Left forelimb (tissue), 1 donor: Measurements from ENCODE around the gene CREBBP.
"Not testable (repeated sequence)": the region's sequence is repeated elsewhere in the genome, so short reads cannot be mapped to it uniquely, and the experiment has no call there.

Experiments used
- DNase-seq: peaks from one replicate; pipeline ENCODE4 v3.0.0-alpha.2; 2018; ENCODE audit warnings: low spot score

CREBBP gene

DNA sequence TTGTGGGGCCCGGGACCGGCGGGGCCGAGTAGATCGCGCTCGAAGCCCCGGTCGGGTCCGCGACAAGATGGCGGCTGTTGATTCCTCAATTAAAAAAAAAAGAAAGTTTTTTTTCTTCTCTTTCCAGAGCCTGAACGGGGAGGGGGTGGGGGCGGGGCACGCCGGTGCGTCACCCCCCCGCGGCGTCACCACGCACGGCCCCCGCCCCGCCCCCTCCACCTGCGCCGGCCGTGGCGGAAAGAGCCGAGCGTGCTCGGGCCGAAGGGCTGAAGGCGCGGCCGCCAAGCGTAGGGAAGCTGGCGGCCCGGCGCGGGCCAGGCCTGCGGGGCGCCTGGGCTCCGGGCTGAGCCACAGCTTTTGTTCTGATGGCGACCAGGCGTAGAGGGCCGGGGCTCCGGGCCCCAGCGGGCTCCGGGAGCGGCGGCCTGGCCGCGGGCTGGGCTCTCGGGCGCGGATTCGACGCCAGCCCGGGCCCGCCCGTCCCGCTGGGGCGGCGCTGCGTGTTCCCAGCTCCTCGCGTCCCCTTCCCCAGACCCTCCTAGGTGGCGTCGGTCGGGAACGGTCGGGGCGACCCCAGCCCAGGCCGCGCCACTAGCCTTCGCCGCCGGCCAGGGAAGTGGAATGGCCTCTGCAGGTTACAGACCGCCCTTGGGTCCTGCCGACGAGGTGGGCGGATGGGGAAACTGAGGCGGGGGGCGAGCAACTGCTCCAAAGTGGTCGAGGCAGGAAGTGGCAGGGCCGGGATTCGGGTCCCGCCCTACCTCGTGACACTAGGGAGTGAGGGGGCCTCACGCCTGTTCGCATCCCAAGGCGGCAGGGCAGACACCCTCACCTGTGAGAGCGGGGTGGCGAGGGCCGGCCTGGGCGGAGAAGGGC lies at the start of gene CREBBP:
CREBBP (minus strand) TSS at position 91 of the 876 bp plus-strand sequence. CDS start 797 bp downstream, outside the sequence.
- peak; percentile 92 for DNase-seq

- not testable (repeated sequence) for DNase-seq
These were observed 46.6 kb upstream of the CREBBP start for GRCh38 chr16:3927147-3927546.

DNA sequence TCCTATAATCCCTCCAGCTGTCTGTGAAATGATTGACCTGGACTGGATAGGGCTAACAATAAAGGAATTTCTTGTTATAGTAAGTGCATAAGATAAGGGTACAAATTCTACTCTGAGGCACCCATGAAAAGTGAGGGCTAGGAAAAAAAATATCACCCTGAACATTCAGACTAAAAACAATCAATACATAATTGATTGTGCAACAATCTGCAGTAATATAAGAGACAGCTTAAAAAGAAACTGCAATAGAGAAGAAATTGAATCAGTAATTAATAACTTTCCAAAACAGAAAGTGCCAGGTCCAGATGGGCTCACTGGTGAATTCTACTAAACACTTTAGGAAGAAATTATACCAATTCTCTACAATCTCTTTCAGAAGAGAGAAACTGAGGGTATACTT lies 44.2 kb upstream of the CREBBP start:
- DNase-seq = no peak

DNA sequence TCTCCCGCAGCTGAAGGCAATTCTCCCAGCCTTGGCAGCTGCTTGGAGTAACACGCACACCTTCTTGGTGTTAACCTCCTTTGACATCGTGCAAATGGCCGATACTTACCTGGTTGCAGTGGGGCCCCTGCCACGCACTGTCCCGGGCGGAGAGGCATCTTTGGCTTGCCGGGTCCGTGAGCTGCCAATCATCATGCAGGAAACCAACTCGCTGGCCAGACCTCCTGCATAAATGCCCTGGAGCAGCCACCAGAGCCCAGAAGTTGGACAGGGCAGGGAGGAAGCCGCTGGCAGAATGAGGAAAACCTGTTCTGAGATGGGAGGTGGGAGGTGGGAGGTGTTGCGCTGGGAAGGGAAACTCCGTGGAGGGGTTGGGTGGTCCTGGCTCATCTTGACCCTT lies 41.7 kb upstream of the CREBBP start:
- DNase-seq = no peak

GRCh38 chr16:3920206-3920605 lies 39.7 kb upstream of the CREBBP start:
- no peak for DNase-seq

GRCh38 chr16:3919413-3919812 lies 38.9 kb upstream of the CREBBP start:
- DNase-seq = no peak

GRCh38 chr16:3915426-3916260 lies 35.1 kb upstream of the CREBBP start:
- no peak for DNase-seq

DNA sequence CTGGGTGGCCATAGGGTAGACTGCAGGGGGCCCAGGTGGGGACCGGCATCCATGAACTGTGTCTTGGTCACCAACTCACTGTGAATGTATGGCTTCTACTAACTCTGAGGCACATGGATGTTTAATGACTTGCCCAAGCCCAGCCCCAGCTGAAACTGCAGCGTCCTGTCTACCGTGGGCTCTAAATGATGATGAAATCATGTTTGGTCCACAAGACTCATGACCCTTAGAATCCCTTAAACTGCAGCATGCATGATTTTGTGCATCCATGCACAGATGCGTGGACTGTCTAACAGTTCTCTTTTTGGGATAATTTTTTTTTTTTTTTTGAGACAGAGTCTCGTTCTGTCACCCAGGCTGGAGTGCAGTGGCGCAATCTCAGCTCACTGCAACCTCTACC lies 32.4 kb upstream of the CREBBP start:
- no peak for DNase-seq

DNA sequence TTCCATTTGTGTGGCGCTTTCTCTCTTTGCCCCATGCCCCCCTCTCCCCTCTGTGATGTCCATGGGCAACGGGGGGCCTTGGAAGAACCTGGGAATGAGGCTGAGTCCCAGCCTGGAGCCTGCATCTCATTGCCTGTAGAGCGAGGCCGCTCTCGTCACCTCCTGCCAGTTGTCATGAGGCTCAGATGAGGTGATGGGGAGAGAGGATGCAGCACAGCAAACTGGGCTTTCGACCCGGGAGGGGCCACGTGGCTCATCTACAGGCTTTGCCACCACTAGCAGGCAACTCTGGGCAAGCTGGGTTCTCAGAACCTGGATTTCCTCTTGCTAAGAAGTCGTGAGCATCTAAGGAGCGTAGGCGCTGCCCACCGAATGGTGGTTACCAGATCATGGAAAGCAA lies 31.9 kb upstream of the CREBBP start:
- DNase-seq = no peak

- not testable (repeated sequence) for DNase-seq
These were observed 31.2 kb upstream of the CREBBP start for GRCh38 chr16:3911741-3912140.

DNA sequence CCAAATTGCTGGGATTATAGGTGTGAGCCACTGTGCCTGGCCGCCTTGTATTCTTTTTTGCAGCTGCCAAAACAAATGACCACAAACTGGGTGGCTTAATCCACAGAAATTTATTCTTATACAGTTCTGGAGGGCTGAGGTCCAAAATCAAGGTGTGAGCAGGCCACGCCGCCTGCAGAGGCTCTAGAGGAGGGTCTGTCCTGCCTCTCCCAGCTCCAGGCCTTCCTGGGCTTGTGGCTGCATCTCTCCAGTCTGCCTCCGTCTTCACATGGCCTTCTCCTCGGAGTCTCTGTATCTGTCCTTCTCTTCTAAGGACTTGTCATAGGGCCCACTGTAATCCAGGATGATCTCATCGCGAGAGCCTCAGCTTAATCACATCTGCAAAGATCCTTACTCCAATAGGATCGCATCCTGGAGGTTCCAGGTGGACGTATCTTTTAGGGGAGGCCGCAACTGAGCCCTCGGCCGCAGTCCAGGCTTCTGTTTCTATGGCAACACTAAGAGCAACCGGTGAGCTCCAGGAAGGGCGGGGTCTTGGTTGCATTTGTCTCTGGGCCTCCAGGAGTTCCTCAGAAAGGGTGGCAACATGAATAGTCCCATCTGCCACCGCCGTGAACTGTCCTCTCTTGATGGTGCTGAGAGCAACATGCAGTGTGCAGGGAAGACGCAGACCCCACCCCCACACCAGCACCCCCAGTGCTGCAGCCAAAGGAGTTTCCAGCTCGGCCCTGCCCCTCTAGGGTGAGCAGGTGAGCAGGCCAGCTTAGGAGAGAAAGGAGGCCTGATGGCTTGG lies 29.5 kb upstream of the CREBBP start:
- no peak for DNase-seq

DNA sequence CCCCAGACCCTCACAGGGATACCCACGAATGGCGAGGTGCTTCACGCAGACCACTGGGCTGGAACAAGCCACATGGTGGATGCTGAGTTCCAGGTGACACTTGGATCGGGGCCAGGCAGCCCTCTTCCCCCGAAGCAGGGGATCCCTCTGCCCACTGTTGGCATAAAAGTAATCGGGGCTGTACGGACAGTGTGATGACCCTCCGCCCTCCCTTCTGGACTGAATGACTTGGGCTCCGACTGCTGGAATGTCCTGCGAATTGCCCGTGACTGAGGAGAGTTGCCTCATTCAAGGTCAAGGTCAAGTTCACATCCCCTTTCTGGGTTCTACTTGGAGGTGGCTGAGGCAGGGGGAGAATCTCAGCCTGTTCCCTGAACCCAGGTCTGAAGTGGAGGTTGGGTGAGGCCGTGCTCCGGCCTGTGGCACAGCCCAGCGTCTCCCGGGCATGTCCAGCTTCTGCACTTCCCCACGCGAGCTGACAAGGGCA lies 28.5 kb upstream of the CREBBP start:
- DNase-seq = no peak

DNA sequence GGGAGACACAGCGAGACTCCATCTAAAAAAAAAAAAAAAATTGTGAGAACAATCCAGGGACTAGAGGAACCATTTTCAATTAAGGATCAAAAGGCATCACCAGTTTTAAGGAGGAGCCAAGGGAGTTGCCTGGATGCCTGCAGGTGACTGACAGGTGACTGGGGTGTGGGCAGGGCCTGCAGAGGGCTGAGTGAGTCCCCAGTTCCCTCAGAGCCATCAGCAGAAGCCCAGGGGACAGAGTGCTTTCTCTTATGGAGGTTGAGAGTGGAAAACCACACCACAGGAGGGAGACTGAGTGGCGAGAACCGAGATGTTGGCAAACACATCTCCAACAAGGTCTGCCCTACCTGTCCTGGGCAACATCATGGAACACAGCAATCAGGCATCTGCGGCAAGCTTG lies 27.1 kb upstream of the CREBBP start:
- no peak for DNase-seq

GRCh38 chr16:3906363-3906762 lies 25.9 kb upstream of the CREBBP start:
- DNase-seq = no peak

GRCh38 chr16:3904875-3905274 lies 24.4 kb upstream of the CREBBP start:
- no peak for DNase-seq

- DNase-seq = no peak
These were observed 9.6 kb upstream of the CREBBP start for GRCh38 chr16:3890091-3890490.

DNA sequence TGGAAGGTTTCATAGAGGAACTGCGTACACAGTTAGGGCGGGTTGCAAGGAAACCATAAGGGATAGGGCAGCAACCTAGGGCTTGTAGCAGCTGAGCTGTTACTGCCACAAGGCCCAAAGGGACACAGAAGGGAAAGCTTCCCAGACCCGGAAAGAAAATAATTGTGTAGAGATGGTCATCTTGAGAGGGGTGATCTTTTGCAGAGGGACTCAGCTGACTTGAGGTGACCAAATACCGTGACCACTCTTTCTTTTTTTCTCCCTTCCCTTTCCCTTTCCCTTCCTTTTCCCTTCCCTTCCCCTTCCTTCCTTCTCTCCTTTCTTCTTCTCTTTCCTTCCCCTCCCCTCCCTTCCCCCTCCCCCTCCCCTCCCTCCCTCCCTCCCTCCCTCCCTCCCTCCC lies 8.5 kb upstream of the CREBBP start:
- DNase-seq = no peak

DNA sequence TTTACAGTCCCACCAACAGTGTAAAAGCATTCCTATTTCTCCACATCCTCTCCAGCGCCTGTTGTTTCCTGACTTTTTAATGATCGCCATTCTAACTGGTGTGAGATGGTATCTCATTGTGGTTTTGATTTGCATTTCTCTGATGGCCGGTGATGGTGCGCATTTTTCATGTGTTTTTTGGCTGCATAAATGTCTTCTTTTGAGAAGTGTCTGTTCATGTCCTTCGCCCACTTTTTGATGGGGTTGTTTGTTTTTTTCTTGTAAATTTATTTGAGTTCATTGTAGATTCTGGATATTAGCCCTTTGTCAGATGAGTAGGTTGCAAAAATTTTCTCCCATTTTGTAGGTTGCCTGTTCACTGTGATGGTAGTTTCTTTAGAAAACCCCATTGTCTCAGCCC lies 5.5 kb upstream of the CREBBP start:
- DNase-seq = not testable (repeated sequence)

DNA sequence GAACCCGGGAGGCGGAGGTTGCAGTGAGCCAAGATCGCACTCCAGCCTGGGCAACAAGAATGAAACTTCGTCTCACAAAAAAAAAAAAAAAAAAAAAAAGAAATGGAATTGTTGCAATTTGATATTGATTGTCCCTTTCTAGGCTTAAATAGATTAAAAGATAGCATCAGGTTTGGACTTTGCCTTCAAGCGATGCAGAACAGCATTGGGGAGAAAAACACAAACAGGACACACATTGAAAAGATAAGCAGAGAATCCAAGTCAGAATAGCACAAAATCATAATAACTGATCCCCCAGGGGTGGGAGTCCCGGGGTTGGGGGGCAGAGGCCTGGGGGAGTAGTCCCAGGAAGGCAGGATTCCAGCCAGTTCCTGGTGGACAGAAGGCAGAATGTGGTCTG lies 3.9 kb upstream of the CREBBP start:
- no peak for DNase-seq

- DNase-seq = no peak
These were observed 2.0 kb upstream of the CREBBP start for GRCh38 chr16:3882531-3882930.

GRCh38 chr16:3881499-3881990 lies 1.0 kb upstream of the CREBBP start:
- no peak for DNase-seq
